NCI-H2227 (cell line): Measurements from ENCODE around the gene IZUMO2.
"Not testable (repeated sequence)": the region's sequence is repeated elsewhere in the genome, so short reads cannot be mapped to it uniquely, and the experiment has no call there.

Experiments used
- DNase-seq: peaks from one replicate; lab custom pipeline; 2025; ENCODE audit not compliant: unreplicated experiment; lab: John Stamatoyannopoulos, UW

Gene IZUMO2

DNA sequence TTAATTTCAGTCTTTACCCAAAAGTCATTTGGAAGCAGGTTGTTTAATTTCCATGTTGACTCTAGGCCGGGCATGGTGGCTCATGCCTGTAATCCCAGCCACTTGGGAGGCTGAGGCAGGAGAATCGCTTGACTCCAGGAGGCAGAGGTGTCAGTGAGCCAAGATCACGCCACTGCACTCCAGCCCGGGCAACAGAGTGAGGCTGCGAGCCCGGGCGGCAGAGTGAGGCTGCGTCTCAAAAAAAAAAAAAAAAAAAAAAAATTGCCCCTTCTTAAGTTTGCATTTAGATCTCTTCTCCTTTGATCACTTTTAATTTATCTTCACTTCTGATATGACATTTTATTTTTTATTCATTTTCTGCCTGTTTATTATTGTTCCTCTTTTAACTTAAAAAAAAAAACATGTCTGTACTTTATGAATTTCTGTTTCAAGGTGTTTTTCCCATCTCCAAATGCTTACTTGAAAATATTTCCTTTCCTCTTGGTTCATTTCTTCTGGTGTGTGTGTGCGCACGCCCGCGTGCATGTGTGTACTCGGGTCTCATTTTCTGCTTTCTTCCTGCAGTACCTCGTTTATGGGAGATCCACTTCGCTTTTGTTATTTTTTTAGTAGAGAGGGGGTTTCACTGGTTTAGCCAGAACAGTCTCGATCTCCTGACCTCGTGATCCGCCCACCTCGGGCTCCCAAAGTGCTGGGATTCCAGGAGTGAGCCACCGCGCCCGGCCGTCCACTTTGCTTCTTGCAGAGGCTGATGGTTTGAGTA lies 26.3 kb downstream of the IZUMO2 start:
- not testable (repeated sequence) for DNase-seq

DNA sequence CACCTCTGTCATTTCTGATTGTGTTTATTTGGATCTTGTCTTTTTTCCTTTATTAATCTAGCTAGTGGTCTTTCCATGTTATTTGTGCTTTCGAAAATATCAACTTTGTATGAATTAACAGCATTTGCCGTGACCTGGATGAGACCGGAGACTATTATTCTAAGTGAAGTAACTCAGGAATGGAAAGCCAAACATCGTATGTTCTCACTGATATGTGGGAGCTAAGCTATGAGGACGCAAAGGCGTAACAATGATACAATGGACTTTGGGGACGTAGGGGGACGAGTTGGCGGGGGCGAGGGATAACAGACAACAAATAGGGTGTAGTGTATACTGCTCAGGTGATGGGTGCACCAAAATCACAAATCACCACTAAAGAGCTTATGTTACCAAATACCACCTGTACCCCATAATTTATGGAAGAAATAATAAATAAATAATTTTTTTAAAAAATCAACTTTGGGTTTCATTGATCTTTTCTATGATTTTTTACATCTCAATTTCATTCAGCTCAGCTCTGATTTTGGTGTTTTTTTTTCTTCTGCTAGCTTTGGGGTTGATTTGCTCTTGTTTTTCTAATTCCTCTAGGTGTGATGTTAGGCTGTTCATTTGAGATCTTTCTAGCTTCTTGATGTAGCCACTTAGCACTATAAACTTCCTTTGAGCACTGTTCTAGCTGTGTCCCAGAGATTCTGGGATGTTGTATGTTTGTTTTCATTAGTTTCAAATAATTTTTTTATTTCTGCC lies 27.1 kb downstream of the IZUMO2 start:
- DNase-seq, result not testable (repeated sequence)

DNA sequence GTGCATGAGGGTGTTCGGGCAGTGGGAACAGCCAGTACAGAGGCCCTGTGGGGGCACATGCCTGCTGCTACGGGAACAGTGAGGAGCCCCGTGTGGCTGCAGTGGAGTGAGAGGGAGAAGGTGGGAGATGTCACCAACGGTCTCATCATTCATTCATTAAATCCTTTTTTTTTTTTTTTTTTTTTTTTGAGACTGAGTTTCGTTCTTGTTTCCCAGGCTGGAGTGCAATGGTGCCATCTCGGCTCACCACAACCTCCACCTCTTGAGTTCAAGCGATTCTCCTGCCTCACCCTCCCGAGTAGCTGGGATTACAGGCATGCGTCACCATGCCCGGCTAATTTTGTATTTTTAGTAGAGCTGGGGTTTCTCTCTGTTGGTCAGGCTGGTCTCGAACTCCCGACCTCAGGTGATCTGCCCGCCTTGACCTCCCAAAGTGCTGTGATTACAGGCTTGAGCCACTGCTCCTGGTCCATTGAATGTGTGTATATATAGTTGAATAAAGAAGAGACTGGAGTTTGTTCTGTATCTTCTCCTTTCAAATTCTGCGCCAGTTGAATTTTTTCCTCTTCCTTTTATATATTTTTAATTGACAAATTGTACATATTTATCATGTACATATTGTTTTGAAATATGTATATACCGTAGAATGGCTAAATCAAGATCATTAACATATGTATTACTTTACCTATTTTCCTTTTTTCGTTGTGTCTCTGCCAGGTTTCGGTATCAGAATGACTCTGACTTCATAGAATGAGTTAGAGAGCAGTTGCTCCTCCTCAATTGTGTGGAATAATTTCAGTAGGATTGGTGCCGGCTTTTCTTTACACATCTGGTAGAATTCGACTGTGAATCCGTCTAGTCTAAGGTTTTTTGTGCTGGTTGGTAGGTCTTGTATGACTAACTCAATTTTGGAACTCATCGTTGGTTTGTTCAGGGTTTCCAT lies 28.0 kb downstream of the IZUMO2 start:
- not testable (repeated sequence) for DNase-seq

DNA sequence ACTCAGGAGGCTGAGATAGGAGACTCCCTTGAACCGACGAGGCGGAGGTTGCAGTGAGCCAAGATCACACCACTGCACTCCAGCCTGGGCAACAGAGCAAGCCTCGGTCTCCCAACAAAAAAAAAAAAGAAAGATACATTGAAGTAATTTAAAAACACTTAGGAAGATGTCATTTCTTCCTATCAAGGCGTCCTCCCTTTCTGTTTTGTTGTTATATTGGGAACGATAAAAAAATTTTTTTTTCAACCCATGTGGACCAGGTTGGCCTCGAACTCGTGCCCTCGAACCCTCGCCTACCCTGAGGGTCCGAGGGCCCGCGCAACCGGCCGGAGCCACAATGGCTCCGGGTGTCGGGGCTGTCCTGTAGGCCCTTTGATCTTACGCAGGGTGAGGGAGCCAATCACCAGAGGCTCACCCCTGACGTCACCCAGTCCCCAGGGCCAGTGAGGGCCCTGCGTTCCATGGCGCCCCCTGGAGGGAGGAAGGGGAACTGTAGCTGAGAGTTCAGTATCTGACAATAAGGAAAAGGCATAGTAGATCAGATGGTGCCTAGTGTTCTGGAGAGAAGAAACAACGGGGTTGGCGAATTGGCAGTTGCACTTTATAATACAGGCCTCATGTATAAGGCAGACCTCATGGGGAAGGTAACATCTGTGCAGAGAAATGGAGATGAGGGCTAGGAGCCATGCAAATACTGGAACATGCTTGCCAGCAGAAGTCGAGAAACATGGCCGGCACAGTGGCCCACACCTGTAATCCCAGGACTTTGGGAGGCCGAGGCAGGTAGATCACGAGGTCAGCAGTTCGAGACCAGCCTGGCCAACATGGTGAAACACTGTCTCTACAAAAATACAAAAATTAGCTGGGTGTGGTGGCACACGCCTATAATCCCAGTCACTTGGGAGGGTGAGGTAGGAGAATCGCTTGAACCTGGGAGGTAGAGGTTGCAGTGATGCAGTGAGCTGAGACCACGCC lies 29.3 kb downstream of the IZUMO2 start:
- DNase-seq, result not testable (repeated sequence)

DNA sequence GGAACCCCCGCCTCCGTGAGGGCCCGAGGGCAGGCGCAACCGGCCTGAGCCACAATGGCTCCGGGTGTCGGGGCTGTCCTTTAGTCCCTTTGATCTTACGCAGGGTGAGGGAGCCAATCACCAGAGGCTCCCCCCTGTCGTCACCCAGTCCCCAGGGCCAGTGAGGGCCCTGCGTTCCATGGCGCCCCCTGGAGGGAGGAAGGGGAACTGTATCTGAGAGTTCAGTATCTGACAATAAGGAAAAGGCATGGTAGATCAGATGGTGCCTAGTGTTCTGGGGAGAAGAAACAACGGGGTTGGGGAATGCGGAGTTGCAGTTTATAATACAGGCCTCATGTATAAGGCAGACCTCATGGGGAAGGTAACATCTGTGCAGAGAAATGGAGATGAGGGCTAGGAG lies 59.1 kb downstream of the IZUMO2 start:
- DNase-seq, result not testable (repeated sequence)

DNA sequence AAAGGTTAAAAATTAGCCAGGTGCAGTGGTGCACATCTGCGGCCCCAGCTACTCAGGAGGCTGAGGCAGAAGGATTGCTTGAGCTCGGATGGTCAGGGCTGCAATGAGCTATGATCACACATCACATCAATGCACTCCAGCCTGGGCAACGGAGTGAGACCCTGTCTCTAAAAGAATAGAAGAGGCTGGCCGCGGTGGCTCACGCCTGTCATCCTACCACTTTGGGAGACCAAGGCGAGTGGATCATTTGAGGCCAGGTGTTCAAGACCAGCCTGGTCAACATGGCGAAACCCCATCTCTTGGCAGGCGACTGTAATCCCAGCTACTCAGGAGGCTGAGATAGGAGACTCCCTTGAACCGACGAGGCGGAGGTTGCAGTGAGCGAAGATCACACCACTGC lies 59.7 kb downstream of the IZUMO2 start:
- DNase-seq, result not testable (repeated sequence)
